KMS-11 (cell line): ENCODE data around the gene ATIC.

ENCODE experiments used
- H2AFZ ChIP-seq: fragments of 200-600 bp; sonication (generic); 2 replicates; pipeline ENCODE4 v1.6.1; 2016; ENCODE audit warnings: antibody characterized with exemption, mixed run types, low read depth
- H3K27ac ChIP-seq: fragments of 200-600 bp; sonication (generic); 2 replicates; pipeline ENCODE4 v1.6.1; 2016; ENCODE audit warnings: mild to moderate bottlenecking, mixed run types
- H3K27me3 ChIP-seq: fragments of 200-600 bp; sonication (generic); 2 replicates; pipeline ENCODE4 v1.6.1; 2017; ENCODE audit warnings: mild to moderate bottlenecking, low read depth, mixed run types, moderate library complexity; ENCODE audit not compliant: insufficient read depth
- H3K36me3 ChIP-seq: fragments of 200-600 bp; sonication (generic); 2 replicates; pipeline ENCODE4 v1.6.1; 2017; ENCODE audit warnings: mild to moderate bottlenecking, mixed run types; ENCODE audit not compliant: insufficient read depth
- H3K4me1 ChIP-seq: fragments of 200-600 bp; sonication (generic); 2 replicates; pipeline ENCODE4 v1.6.1; 2016; ENCODE audit warnings: mild to moderate bottlenecking, low read depth, mixed run types; ENCODE audit not compliant: poor library complexity, severe bottlenecking
- H3K4me2 ChIP-seq: fragments of 200-600 bp; sonication (generic); 2 replicates; pipeline ENCODE4 v1.7.0; 2016; ENCODE audit warnings: mild to moderate bottlenecking, mixed run types
- H3K4me3 ChIP-seq: fragments of 200-600 bp; sonication (generic); IDR thresholded peaks from 2 replicates; pipeline ENCODE4 v1.6.1; 2017; ENCODE audit warnings: low read depth, low read length, mixed read lengths; ENCODE audit not compliant: insufficient read depth
- H3K79me2 ChIP-seq: fragments of 200-600 bp; sonication (generic); 2 replicates; pipeline ENCODE4 v1.6.1; 2016; ENCODE audit warnings: low read depth, mixed run types; ENCODE audit not compliant: insufficient read depth
- H3K9ac ChIP-seq: fragments of 200-600 bp; sonication (generic); 2 replicates; pipeline ENCODE4 v1.6.1; 2016; ENCODE audit warnings: mild to moderate bottlenecking, mixed run types
- H4K20me1 ChIP-seq: fragments of 200-600 bp; sonication (generic); 2 replicates; pipeline ENCODE4 v1.6.1; 2016; ENCODE audit warnings: mild to moderate bottlenecking, mixed run types; ENCODE audit not compliant: insufficient read depth
- TF ChIP-seq, protein P1 (sequence below): fragments of 200-600 bp; sonication (generic); conservative IDR thresholded peaks from 2 replicates; pipeline ENCODE4 v1.6.1; 2017; ENCODE audit warnings: low read depth, mild to moderate bottlenecking, antibody characterized with exemption, low read length, moderate library complexity, mixed read lengths

Gene ATIC

DNA sequence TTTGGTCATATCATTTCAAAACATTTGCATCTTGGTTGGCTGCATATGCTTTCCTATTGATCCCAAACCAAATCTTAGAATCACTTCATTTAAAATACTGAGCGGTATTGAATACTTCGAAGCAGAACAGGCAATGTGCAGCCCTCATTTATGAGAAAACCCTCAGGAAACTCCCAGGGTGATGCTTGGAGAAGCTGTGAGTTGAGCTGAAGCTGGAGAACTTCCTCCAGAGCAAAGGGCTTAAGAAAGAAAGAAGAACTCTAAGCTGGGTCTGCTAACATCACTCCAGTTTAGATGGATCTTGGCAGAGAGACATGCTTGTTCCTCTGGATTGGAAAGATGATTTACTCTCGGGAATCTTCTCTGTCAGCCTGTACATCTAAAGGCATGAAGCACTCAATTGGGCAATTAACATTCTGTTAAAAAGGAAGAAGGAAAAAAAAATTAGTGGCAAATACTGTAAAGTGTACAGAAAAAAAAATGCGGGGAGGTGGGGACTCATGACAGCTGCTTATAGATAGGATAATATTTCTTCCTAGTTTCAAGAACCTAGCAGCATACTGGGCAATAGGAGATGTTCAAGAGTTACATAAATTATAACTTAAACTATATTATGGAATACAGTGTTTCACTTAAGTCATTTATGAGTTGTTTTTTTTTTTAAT is 49.5 kb downstream of the ATIC start:
- H3K27me3 ChIP-seq, result no peaks in the 10 kb centered on the region
- H3K4me3 ChIP-seq, result no peak overlapping the region
- TF ChIP-seq, protein P1, sequence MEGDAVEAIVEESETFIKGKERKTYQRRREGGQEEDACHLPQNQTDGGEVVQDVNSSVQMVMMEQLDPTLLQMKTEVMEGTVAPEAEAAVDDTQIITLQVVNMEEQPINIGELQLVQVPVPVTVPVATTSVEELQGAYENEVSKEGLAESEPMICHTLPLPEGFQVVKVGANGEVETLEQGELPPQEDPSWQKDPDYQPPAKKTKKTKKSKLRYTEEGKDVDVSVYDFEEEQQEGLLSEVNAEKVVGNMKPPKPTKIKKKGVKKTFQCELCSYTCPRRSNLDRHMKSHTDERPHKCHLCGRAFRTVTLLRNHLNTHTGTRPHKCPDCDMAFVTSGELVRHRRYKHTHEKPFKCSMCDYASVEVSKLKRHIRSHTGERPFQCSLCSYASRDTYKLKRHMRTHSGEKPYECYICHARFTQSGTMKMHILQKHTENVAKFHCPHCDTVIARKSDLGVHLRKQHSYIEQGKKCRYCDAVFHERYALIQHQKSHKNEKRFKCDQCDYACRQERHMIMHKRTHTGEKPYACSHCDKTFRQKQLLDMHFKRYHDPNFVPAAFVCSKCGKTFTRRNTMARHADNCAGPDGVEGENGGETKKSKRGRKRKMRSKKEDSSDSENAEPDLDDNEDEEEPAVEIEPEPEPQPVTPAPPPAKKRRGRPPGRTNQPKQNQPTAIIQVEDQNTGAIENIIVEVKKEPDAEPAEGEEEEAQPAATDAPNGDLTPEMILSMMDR, result no peak
- H3K79me2 ChIP-seq, result no peaks in the 10 kb centered on the region
- H3K4me1 ChIP-seq, result no peaks in the 10 kb centered on the region
- H3K9ac ChIP-seq, result no peak overlapping the region
- H4K20me1 ChIP-seq, result no peaks in the 10 kb centered on the region
- H3K4me2 ChIP-seq, result no peak overlapping the region
- no peak overlapping the region for H2AFZ ChIP-seq
- no peak overlapping the region for H3K27ac ChIP-seq
- H3K36me3 ChIP-seq, result no peaks in the 10 kb centered on the region

DNA sequence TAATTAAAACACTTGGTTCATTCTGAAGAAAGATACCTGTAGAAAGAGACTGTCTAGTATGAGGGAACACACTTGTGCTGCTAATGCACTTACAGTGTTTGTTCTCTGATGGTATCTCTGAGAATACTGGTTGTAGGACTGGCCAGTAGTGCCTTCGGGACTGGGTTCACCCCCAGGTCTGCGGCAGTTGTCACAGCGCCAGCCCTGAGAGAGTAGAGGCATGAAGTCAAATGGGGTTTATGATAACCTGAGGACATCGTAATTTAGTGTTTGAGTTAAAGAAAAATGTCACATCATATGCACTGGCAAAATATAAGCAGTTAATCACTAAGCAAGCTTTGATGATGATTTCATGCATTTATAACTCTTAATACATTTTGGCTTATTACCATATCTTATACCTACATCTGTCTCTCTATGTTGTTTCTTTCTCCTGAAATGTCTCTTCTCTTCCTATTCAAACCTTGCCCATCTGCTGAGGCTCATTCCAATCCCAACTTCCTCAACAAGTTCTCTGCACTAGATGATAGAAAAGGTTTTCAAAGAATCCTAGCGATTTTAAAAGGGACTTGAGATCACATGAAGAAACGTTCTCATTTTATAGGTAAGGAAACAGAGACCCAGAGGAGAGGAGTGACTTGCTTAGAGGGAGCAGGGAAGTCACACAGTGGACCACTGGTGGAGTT is 50.2 kb downstream of the ATIC start:
- Histone ChIP-seq H3K4me1 (no peaks in the 10 kb centered on the region), H3K36me3 (no peaks in the 10 kb centered on the region), H3K27me3 (no peaks in the 10 kb centered on the region), H3K4me2 (no peak overlapping the region), H3K79me2 (no peaks in the 10 kb centered on the region), H3K9ac (no peak overlapping the region), H4K20me1 (no peaks in the 10 kb centered on the region), H3K4me3 (no peak overlapping the region), H2AFZ (no peak overlapping the region), H3K27ac (no peak overlapping the region)
- TF ChIP-seq, protein P1, result no peak

DNA sequence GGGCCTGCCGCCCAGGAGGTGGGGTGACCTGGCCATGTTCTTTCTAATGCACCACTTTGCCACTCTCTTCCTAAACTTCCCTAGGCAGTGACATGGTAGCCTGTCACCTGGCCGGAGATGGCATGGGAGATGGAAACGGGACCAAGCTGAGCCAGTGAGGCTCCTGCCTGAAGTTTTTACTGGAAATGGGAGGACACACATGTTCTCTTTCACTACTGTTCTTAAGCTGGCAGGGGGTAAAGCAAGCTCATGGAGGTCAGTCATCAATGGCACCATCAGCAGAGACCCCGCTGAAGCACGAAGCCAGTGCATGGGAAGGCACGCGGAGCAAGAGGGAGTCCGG is 50.7 kb downstream of the ATIC start:
- Histone ChIP-seq H2AFZ (no peak overlapping the region), H3K9ac (no peak overlapping the region), H3K27me3 (no peaks in the 10 kb centered on the region), H3K36me3 (no peaks in the 10 kb centered on the region), H3K4me1 (no peaks in the 10 kb centered on the region), H3K27ac (no peak overlapping the region), H3K79me2 (no peaks in the 10 kb centered on the region), H3K4me3 (no peak overlapping the region), H3K4me2 (no peak overlapping the region), H4K20me1 (no peaks in the 10 kb centered on the region)
- TF ChIP-seq, protein P1, result no peak

DNA sequence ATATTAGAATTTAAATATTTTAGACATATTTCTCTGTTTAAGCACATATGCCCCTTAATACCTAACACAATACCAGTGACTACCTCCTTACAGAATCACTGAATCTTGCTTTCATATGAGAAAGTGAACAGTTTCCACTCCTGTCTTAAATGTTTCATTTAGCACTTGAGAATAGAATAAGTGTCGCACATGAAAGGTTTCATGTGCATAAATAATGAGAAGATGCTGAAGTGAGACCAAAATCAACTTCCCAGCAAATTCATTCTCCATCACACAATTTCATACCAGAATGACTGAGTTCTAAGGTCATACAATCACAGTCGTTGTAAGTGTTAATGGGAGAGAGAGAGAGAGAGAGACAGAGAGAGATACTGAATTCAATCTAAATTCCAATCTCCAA is 51.2 kb downstream of the ATIC start:
- no peaks in the 10 kb centered on the region for H3K36me3 ChIP-seq
- TF ChIP-seq, protein P1, result no peak
- no peaks in the 10 kb centered on the region for H4K20me1 ChIP-seq
- H3K79me2 ChIP-seq, result no peaks in the 10 kb centered on the region
- no peaks in the 10 kb centered on the region for H3K4me1 ChIP-seq
- no peak overlapping the region for H3K9ac ChIP-seq
- no peak overlapping the region for H3K4me3 ChIP-seq
- H3K27ac ChIP-seq, result no peak overlapping the region
- no peak overlapping the region for H2AFZ ChIP-seq
- H3K4me2 ChIP-seq, result no peak overlapping the region
- H3K27me3 ChIP-seq, result no peaks in the 10 kb centered on the region
